ENCODE results near the gene ZNF407.

The ZNF407 gene

DNA sequence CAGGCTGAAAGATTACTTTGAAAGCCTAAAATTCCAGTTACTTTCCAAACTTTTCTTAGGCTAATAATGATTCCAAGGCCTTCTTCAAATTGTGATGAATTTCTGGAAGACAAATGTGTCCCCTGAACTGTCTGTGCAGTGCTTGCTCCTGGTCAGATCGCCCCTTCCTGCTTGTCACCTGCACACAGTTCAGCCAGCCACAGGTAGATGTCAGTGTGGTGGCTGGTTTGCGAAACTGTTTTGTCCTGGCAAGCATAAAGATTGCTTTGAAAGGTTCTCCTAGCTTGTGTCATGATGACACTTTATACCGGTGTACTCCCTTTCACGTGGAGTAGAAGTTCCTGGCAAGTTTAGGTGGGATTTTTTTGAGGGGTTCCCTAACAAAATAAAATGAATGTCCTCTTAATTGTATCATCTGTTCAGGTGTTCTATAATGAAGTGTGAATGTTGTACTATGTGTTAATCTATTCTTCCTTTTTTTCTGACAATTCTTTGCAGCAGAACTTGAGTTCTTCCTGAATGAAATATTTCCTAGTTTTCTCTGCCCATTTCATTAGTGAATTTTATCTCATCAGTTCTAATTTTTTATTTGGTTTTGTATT is 298.8 kb downstream of the ZNF407 start:
- peak; percentile 9 for DNase-seq

DNA sequence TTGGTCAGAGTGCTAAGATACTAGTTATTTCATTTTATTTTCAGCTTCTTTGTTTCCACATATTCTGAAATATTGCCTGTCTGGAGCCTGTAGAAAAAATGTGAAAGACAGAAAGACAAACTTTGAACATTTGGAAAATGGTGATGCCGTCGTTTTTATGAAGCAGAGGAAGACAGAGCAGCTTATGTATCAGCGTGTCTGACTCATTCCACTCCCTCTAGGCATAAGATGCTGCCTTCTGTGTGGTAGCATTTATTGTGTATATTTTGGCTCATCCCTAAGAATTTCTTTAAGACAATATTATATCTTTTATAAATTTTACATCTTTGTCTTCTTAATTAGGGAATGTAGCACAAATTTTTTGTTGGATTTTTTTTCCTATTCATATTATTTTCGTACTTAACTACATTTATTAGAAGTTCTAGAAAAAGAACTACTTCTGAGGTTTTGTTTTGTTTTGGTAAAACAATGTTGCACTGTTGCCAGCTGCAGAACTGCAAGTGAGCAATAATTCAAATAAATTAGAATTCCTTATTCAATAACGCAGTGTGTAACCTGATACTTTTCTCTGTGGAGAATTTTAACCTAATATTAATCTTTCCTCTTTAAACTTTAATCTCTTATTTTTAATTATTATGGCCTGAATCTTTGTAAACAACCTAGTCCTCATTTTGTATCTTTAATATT is 300.4 kb downstream of the ZNF407 start:
- no peak for DNase-seq

DNA sequence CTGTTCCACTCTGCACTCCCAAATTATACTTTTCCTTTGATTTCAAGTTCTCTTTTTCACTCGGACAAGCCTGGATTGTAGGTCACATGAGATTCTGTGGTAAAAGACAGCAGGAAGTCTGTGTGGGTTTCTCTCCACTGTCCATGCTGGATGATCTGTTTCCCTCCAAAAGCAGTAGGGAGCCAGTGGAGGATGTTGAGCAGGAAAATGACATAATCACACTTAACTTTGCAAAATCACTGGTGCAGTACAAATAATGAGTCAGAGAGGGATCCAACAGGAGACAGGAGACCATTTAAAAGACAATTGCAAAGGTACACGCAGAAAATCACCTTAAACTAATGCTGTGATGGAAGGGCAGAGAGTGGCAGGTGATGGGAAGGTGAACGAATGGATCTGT is 301.3 kb downstream of the ZNF407 start:
- no peak for DNase-seq

DNA sequence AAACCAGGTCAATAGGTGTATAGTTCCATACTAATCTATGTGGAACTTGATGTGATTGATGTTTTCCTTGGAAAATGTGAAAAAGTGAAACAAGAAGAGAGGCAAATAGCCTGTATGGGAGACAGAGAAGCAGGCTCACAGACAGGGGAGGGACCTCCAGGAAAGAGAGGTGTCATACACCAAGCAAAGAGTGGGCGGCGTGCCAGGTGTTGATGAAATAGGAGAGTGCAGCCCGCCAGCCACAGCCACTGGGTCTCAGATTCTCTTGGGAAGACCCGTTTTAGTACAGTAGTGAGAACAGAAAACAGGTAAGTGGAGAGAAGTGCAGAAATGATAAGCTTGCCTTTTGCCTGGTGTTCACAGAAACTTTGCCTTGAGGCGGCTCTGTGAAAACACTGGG is 301.9 kb downstream of the ZNF407 start:
- no peak for DNase-seq

DNA sequence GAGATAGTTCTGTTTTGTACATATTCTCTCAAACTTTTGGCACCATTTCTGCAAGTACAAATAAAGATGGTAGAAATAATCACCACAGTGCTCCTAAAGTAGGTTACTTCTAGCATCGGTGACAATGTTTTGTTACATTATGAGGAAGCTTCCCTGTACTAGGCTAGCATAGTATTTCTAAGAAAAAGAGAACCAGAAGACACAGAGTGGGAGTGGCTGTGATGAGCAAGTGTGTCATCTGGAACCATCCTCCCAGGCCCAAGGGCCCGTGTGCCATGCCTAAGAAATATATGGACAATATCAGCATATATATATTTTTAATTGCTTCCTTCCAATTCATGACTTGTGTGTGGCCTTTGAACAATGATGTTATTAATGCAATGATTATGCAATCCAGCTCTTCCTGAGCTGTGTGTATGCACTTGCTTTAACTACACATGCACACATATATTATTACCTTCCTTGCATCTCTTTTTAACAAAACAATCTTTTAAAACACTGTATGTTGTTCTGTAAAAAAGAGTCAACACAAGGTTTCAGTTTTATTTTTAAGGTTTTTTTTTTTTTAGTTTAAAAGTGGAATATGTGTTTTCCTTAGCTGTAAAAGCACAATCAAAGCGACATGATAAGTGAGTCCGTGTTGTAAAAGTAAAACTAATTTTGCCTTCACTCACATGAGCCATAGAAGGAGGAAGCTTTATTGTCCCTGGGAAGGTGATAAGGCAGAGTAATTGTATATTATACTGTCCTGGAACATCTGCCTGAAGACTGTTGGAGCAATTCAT is 303.9 kb downstream of the ZNF407 start:
- no peak for DNase-seq

DNA sequence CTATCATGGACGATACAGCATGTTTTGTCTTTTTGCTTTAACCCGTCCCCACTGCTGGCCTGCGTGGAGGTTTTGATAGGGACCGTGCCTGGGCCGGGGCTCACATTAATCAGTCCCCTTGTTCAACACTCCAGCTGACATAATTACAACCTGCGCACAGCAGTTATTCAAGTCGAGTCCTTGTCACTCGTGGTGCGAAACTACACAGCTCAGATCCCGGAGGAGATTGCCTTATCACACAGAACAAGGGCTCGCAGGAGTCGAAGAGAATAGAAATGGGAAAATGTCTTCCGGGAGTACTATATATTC is 304.4 kb downstream of the ZNF407 start:
- no peak for DNase-seq

DNA sequence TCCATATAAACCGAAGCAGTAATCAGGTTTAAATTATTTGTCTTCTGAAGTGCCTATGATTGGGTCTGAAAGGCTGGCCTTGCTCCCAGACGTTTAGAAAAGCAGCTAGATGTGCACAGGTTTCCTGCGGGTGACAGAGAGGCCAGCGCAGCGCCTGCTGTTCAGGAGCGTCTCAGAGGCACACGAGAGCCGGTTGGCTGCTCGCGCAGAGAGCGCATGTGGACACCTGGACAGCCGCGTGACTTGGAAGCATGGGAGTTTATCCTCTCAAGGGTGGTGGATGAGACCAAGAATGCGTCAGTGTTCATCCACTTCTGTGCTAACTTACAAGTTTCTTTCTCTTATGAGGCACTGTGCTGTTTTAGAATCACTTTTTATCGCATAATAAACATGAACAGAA is 307.6 kb downstream of the ZNF407 start:
- DNase-seq = no peak

DNA sequence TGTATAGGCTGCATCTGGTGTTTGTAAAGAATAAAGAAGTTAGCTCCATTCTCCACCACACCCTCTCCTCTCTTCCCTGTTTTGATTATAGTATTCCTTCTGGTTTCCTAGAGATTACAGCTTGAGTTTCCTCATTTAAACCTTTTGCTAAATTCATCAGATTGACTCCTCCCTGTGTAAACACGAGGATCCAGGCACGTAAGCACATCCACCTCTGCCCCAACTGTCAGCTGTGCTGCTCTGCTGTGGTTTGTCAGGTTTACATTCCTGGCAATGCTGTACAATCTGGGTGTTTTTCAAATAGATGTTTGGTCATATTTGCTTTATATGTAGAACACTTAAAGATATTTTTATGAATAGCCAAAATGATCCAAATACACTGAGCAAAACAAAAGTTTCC is 308.5 kb downstream of the ZNF407 start:
- DNase-seq = no peak

DNA sequence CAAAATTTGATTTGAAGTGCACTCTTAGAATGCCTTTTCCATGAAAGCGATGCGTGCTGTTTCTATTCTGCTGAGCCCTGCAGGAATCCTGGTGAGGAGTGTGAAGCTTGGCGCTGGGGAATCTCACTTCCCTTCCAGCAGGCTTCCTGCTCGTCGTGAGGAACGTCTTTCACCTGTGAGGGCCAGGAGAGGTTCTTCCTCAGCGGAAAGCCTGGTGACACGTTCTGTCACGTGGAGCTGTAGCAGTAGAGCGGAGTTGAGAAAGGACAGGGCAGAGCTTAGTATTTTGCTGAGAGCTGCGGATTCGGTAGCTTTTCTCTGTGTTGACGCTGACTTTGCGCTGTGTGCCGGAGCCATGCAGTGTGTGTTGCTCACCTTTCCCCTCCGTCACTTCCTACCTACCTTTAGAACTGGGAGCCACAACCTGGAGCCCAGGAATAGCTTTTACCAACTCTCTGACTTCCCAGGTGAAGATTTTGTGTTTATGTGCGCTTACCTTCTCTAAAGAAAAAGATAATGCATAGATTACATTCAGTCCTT is 316.5 kb downstream of the ZNF407 start:
- no peak for DNase-seq

DNA sequence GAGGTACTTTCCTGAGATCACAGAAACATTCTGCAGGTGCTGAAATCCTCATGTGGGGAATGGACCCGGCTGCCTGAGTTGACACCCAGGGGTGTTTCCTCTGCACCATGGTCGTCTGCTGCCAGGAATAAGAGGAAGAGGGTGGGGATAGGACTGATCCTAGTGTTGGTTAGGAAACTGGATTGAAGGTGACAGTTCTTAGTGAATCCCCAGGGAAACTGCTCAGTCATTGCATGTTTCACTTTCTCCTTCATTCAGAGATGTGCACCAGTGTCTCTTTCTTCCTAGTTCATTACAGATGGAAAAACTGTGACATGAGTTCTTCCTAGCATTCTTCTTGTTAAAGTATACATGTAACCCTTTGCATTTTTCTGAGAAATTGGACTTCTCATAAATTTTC is 317.0 kb downstream of the ZNF407 start:
- DNase-seq = no peak

DNA sequence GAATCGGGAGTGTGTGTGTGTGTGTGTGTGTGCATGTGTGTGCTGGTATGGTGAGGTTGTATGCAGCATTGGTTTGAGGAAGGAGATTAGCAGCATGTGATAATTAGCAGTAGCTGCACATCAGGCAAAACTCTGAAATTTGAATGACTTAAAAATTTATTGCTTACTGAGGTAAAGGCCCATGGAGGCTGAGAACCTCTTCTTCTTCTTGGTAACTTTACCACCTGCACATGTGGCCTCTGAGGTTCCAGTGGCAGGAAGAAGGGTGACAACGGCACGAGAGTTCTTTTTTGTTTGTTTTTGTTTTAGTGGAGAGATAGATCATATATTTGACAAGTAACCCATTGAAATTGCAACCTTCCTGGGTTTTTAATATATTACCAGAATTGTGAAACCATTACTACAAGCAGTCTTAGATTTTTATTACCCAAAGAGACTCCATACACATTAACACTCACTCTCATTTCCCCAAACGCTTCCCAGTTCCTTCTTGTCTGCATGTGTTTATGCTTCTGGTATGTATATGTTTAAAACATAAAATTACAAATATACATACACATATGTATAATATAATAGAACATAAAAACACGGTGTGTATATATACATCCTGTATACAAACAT is 319.2 kb downstream of the ZNF407 start:
- no peak for DNase-seq

DNA sequence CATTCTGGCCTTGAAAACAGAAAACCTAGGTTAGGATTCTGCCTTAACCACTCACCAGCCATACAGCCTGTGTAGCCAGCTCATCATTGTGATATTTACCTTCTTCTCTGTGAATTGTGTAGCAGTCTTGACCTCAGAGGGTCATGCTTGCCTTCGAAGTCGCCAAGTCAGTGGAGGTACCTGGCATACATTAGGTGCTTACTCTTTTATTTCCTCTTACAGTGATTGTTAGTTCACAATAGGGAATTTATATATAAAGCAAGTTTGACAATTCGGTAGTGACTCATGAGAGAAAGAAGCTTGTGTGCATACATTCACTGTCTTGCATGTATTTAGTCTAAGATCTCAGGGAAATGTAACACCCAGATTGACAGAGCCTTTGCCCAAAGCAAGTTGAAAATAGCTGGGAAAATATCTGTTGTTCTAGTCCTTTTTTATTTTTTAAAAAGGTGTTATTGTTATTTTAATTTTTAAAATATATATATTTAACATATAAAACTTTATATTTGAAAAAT is 320.7 kb downstream of the ZNF407 start:
- no peak for DNase-seq

DNA sequence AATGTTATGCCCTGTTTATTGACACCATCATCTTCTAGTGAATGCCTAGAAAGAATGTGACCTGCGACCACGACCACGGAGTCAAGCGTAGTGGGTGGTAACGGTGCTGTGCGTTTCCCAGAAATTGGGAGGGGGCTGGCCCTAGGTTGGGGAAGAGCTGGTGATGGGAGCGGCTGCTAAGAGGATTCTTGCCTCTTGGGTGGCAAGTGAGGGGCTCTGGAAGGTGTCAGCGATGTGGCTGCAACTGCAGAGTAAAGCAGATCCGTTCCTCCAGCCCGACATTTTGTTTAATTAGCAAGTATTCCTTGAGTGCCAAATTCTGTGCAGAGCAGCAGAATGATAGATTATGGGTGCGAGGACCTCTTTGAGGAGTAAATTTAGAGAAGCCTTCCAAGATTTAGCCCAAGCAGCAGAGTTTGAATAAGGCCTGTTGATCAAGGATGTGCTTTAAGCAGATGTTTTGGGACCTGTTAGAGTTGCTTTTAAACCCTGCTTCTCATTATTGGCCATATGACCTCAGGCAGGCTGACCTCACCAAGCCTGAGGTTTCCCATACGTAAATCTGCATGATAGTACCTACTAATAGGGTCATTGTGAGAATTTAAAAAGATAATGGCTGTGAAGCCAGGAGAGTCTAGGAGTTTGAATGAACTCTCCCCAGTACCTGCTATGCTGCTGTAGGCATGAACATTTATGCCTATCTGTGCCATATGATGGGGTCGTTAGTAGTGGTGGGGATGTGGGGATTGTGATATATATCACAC is 323.6 kb downstream of the ZNF407 start:
- DNase-seq = no peak

DNA sequence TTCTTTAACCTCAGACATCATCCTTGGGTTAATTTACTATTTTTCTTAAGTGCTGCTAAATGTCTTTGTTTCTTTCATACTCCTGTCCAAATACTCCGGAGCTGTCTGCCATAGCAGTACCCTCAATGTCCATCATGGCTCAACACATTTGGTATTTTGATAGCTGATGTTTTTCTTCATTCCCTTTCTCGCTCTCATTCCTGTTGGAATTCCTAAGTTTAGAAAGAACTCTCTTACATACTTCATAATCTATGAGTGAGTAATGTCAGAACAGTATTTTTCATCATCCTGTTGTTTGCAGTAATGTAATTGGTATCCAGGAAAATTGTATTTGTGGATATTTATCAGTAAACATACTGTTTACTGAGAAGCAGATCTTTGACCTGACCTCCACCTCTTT is 328.4 kb downstream of the ZNF407 start:
- no peak for DNase-seq

DNA sequence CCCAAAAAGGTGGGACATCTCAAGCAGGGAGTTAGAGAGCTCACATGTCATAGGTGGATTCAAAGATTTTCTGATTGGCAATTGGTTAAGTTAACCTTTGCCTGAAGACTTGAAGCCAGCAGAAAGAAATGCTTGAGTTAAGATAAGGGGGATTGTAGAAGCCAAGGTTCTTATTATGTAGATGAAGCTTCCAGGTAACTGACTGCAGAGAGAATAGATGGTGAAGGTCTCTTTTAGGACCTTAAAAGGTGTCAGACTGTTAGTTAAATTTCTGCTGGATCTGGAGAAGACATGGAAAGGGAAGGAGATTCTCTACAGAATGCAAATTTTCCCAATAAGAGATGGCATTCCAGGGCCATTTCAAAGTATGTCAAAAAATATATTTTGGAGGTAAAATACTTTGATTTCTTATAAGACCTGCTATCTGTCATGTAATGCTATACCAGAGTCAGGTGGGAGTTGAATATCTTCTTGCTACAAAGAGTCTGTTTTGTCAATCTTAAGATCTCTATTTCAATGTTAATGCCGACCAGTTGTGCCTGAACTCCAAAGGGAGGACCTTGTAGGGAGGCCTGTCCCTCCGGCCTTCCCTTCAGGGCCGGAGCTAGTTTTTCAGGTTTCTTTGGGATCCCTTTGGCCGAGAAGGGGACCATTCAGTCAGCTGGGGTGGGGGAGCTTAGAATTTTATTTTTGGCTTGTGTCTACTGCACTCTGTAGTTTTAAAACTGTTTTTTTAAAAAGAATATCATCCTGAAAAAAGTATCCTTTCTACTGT is 330.7 kb downstream of the ZNF407 start:
- no peak for DNase-seq

DNA sequence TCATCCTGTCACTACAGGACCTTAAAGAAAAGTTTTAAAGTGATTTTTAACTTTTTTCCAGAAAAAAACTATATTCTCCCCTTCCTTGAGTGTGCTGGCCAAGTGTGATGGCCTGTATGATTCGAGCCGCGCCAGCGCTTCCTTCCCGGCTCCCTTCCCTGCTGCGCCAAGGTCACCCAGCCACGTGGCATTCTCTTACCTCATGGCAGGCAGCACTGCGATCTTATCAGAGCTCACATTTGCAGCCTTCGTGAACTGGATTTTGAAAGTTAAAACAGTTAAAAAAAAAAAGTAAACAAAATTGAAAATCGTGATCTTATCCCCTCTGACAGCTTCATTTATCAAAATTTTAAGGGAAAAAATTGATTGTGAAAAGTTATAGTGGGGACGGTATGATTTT is 331.4 kb downstream of the ZNF407 start:
- no peak for DNase-seq

DNA sequence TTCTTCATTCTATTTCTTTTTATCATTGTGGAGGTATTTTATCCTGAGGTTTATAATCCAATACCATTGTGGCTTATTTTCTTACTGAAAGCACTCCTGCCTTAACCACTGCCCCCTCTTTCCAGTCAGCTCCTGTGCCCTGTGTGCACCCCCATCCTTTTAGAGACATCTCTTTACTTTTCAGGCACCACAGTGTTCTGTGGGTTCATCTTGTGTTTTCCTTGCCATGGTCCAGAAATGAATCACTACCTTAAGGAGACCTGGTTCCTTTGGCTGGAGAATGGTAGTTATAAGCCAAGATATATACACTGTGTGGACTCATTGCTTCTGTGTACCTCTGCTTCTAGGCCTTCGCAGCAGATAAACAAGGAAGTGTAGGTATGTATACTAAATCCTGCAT is 332.9 kb downstream of the ZNF407 start:
- DNase-seq = no peak

DNA sequence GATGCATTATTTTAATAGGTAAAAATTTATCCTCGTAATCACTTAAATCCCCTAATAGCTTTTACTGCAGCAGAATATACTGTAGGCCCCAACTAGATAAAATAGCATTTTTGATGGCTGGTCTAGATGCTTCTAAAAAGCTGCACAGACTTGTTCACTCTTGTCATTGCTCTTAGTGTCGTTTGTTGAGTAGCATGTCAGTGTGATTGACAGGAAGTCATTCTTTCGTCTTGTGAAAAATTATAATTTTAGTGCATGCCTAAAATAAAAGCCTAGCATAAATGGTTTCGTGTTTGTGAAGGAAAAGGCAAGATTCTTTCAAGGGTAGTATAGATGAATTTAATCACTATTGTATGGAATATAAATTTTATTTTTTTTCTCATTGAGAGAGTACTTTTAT is 336.3 kb downstream of the ZNF407 start:
- DNase-seq = no peak

DNA sequence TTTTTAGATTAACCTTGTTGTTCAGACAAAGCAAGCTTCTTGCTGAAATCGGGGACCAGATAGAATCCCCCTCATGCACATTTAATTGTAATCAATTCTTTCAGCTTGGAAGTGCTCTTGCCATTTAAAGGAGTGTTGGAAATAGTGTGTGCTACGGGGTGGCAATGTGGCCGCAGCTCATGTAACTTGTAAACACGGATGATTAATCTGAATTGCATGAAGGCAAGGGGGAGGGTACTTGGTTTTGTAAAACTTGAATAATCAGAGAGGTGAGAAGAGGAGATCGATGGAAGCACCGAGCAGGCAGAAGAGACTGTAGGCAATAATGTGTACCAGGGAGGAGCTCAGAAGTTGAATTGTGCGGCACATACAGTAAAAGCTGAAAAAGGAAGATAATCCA is 337.8 kb downstream of the ZNF407 start:
- no peak for DNase-seq

DNA sequence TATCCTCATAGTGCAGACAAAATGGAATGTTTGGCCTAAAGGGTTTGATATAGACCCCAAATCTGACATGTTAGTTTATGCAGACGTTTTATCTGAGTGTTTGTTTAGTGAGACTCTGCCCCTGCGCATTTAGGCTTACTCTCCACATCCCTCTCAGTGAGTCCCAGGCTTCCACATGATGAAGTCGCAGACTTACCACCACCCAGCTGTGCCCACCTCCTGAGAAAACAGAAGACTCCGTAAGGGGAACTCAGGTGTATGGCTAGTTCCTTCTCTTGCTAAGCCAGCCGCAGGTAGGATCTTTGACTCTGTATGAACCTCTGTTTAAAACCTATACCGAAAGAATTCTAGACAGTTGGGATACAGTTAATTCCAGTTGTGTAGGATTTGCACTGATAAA is 338.7 kb downstream of the ZNF407 start:
- no peak for DNase-seq

DNA sequence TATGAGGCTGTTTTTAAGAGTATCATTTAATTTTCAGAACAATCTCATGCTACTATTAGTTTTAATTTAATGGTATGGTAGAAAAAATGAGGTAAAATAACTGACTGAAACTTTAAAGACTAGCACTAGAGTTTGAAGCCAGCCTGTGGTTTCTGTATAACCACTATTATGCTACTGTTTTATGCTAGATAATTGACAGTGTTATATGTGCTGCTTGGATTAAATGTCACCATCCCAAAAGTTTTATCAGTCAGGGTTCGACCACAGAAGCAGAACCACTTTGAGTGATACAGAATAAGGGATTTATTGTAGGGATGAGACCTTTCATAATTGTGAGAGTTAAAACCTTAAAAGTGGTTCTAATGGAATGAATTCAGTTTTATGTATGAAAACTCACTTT is 339.6 kb downstream of the ZNF407 start:
- DNase-seq = no peak
